ENCODE measurements around the gene CDH12. TPM values are rescaled to one million over a fixed set of nuclear protein-coding genes. Genes with fewer than 3 reads are reported as not detected.

The CDH12 gene
- total RNA-seq, 1 experiment from 2014 or later, result not detected

- H4K20me1 ChIP-seq (ENCODE audit: insufficient read depth), result no peaks in the 10 kb centered on the region
- H3K79me2 ChIP-seq (ENCODE audit: insufficient read depth, low read length), result no peaks in the 10 kb centered on the region
- no peaks in the 10 kb centered on the region for H3K27me3 ChIP-seq (ENCODE audit: insufficient read depth, low read length)
- POLR2A ChIA-PET, result no interaction called here
- H3K27ac ChIP-seq (ENCODE audit: low read depth, low read length), result no peak overlapping the region
- no TSS peak for BruUV-seq (replicated peaks)
- no peak for ATAC-seq
- no peaks in the 10 kb centered on the region for H3K9me2 ChIP-seq (ENCODE audit: insufficient read depth)
- DNase-seq (ENCODE audit: low read depth, low spot score), result no peak
- no peak overlapping the region for H3K4me2 ChIP-seq (ENCODE audit: low read length)
- no peak overlapping the region for H3K4me3 ChIP-seq (replicated peaks in 1 of 2; ENCODE audit: low read depth in 1 of 2, low read length in 2 of 2)
- intact Hi-C loops (cut with micrococcal nuclease), result no loop called here
- no peaks in the 10 kb centered on the region for H3K36me3 ChIP-seq (ENCODE audit: control insufficient read depth in 1 of 2, insufficient read depth in 2 of 2, low read length in 2 of 2)
- CTCF ChIA-PET, result no interaction called here
- no peak overlapping the region for H2AFZ ChIP-seq (ENCODE audit: low read depth, low read length, poor library complexity, severe bottlenecking)
- RAD21 ChIA-PET (ENCODE audit: low non-redundant PET in 1 of 2, low total read pairs in 2 of 2, uncharacterized antibody in 2 of 2, unreplicated experiment in 2 of 2), result no interaction called here
- TF ChIP-seq POLR2AphosphoS5 (IDR thresholded peaks at IDR 0.05; ENCODE audit: low read depth, low read length) (no peak), ZBTB33 (IDR thresholded peaks at IDR 0.05; ENCODE audit: extremely low read depth, insufficient replicate concordance, low read length) (no peak), YY1 (IDR thresholded peaks at IDR 0.05; ENCODE audit: extremely low read depth, insufficient replicate concordance, low read depth, low read length) (no peak), CBX3 (IDR thresholded peaks at IDR 0.05; ENCODE audit: low read depth) (no peak), ZFX (IDR thresholded peaks at IDR 0.05) (no peak), POLR2A (IDR thresholded peaks at IDR 0.05; ENCODE audit: borderline replicate concordance, extremely low read depth, insufficient read depth, insufficient read length) (no peak), EGR1 (IDR thresholded peaks at IDR 0.05; ENCODE audit: low read depth) (no peak)
- no peaks in the 10 kb centered on the region for H3K4me1 ChIP-seq (ENCODE audit: control insufficient read depth in 1 of 2, insufficient read depth in 2 of 2, low read length in 2 of 2)
- H3K9ac ChIP-seq (ENCODE audit: low read length), result no peak overlapping the region
- peaks cover 10 to 23% of the 10 kb centered on the region in 2 experiments; a peak in 2 of 4 replicates for H3K9me3 ChIP-seq (ENCODE audit: control insufficient read depth in 1 of 2, insufficient read depth in 1 of 2, low read depth in 1 of 2, low read length in 2 of 2)
Observed at GRCh38 chr5:22673131-22673530, 180.0 kb downstream of the CDH12 start.

- ChIA-PET POLR2A (no interaction called here), RAD21 (ENCODE audit: low non-redundant PET in 1 of 2, low total read pairs in 2 of 2, uncharacterized antibody in 2 of 2, unreplicated experiment in 2 of 2) (no interaction called here), CTCF (no interaction called here)
- DNase-seq (ENCODE audit: low read depth, low spot score) (no peak), ATAC-seq (no peak)
- Histone ChIP-seq H3K4me2 (ENCODE audit: low read length) (no peak overlapping the region), H3K9me2 (ENCODE audit: insufficient read depth) (no peaks in the 10 kb centered on the region), H3K27ac (ENCODE audit: low read depth, low read length) (no peak overlapping the region), H3K4me3 (replicated peaks in 1 of 2; ENCODE audit: low read depth in 1 of 2, low read length in 2 of 2) (no peak overlapping the region), H3K4me1 (ENCODE audit: control insufficient read depth in 1 of 2, insufficient read depth in 2 of 2, low read length in 2 of 2) (no peaks in the 10 kb centered on the region), H3K27me3 (ENCODE audit: insufficient read depth, low read length) (no peaks in the 10 kb centered on the region), H3K9me3 (ENCODE audit: control insufficient read depth in 1 of 2, insufficient read depth in 1 of 2, low read depth in 1 of 2, low read length in 2 of 2) (peaks cover 7 to 15% of the 10 kb centered on the region in 2 experiments; a peak in 3 of 4 replicates), H3K79me2 (ENCODE audit: insufficient read depth, low read length) (no peaks in the 10 kb centered on the region), H3K9ac (ENCODE audit: low read length) (no peak overlapping the region), H3K36me3 (ENCODE audit: control insufficient read depth in 1 of 2, insufficient read depth in 2 of 2, low read length in 2 of 2) (no peaks in the 10 kb centered on the region), H4K20me1 (ENCODE audit: insufficient read depth) (no peaks in the 10 kb centered on the region), H2AFZ (ENCODE audit: low read depth, low read length, poor library complexity, severe bottlenecking) (no peak overlapping the region)
- intact Hi-C loops (cut with micrococcal nuclease), result no loop called here
- BruUV-seq (replicated peaks), result no TSS peak
- TF ChIP-seq CTCF (IDR thresholded peaks at IDR 0.05 in 2 of 3, conservative IDR thresholded peaks at IDR 0.05 in 1 of 3; ENCODE audit: borderline replicate concordance in 1 of 3, insufficient read depth in 1 of 3, low read depth in 2 of 3, low read length in 2 of 3), result no peak
- TF ChIP-seq YY1 (IDR thresholded peaks at IDR 0.05; ENCODE audit: extremely low read depth, insufficient replicate concordance, low read depth, low read length), result no peak
- no peak for TF ChIP-seq SIN3A (IDR thresholded peaks at IDR 0.05; ENCODE audit: low read depth)
- no peak for TF ChIP-seq SP1 (IDR thresholded peaks at IDR 0.05; ENCODE audit: low read depth)
- TF ChIP-seq CBX3 (IDR thresholded peaks at IDR 0.05; ENCODE audit: low read depth), result no peak
- TF ChIP-seq EZH2 (IDR thresholded peaks at IDR 0.05), result no peak
- TF ChIP-seq SRF (IDR thresholded peaks at IDR 0.05; ENCODE audit: low read depth), result no peak
- no peak for TF ChIP-seq MAX (IDR thresholded peaks at IDR 0.05)
- TF ChIP-seq POLR2A (IDR thresholded peaks at IDR 0.05; ENCODE audit: borderline replicate concordance, extremely low read depth, insufficient read depth, insufficient read length), result no peak
- no peak for TF ChIP-seq ZFX (IDR thresholded peaks at IDR 0.05)
- no peak for TF ChIP-seq ELF1 (IDR thresholded peaks at IDR 0.05; ENCODE audit: borderline replicate concordance, low read depth)
- no peak for TF ChIP-seq EGR1 (IDR thresholded peaks at IDR 0.05; ENCODE audit: low read depth)
- no peak for TF ChIP-seq CEBPB (IDR thresholded peaks at IDR 0.05; ENCODE audit: low read depth)
- no peak for TF ChIP-seq JUND (IDR thresholded peaks at IDR 0.05)
Observed at GRCh38 chr5:22669345-22669744, 183.8 kb downstream of the CDH12 start.
